Activated CD4-positive, alpha-beta T cell treated with anti-CD3 and anti-CD28 coated beads, Interleukin-2, amount 50 U/mL, for 16 hours (primary cell): ENCODE data around the gene ISG20.
"Not testable (repeated sequence)": the region's sequence is repeated elsewhere in the genome, so short reads cannot be mapped to it uniquely, and the experiment has no call there.

Source experiments
- DNase-seq: peaks from one replicate; pipeline ENCODE4 v3.0.0-alpha.2; 2020

The ISG20 gene

DNA sequence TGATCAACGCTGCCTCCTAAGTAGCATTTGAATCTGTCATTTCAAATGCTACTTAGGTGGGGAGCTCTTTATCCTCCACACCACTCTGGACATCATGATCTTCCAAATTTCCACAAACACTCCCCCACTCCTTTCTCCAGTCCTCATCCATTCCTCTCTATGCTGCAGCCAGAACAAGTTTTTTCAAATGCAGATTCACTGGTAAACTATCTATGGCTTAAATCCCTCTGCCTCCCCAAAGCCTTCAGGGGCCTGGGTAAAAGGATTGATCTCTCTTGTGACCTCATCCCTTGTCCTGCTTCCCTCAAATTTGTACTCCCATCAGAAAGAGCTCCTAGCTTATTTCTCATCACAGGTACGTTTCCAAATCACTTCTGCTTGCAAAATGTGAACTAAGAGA lies 19.0 kb upstream of the ISG20 start:
- no peak for DNase-seq

DNA sequence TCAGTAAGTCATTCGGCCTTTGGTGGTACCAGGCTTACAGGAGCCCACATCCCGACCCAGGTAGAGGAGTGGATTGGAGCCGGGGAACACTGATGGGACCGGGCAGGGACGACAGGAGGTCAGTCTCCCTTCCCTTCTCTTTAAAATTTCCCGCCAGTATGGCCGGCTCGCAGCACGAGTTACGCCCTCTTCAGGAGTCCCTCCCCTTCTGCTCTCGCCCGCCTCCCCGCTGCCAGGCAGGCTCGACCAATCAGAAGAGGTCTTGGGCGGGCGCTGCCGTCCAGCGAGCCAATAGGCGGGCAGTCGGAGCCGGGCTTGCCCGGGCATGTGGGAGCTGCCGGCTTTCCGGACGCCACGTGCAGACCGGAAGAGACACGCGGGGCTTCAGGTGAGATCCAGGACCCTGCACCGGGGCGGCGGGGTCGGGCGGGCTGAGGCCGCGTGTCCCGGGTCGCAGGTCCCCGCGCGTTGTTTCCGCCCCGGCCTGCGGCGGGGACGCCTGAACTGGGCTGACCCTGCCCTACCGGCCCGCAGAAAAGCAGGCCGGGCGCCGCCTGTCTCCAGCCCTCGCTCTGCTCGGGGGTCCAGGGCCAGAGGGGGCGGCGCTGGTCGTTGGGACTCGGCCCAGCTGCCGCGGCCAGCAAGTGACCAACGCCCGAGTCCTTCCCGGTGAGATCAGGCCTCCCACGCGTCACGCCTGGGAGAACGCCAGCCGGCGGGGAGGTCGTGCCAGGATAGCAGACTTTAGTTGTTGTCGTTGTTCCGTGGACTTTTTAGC lies 17.6 kb upstream of the ISG20 start, which contains the start of gene AEN:
Gene AEN (plus strand): TSS at position 346 of the 778 bp plus-strand sequence. CDS start 4,870 bp downstream, outside the sequence.
- peak; percentile 98 for DNase-seq

DNA sequence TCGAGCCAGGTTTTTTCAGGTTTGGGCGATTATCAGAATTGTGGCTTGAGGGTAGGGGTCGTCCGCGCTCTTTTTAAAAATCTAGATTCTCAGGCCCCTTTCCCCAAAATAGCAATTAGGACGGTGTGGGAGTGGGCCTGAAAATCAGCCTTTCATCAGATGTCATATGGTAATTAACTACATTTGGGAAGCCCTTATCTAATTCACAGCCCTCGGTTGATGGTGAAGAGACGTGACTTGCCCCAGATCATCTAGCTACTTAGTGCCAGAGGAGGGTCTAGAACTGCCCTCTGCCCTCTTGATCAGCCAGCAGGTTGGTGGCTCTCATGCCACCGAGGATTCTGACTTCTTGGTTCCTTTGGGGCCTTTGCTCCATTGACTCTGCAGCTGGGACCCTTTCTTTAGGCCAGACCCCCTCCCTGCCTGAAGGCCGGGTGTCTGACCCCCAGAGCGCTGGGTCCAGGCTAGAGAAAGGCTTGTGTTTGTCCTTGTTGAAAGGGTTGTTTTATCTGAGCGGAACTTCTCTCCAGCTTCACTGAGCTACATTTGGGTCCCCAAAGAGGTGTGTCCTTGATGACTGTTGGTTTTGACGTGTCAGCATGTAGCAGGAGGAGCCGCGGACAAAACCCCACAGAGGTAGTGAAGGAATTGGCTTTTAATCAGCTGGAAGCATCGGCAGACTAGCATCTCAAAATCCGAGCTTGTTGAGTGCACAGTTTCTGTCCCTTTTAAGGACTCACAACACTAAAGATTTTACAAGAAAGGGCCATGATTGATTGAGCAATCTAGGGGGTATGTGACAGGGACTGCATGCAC lies 16.8 kb upstream of the ISG20 start:
- peak; percentile 77 for DNase-seq

DNA sequence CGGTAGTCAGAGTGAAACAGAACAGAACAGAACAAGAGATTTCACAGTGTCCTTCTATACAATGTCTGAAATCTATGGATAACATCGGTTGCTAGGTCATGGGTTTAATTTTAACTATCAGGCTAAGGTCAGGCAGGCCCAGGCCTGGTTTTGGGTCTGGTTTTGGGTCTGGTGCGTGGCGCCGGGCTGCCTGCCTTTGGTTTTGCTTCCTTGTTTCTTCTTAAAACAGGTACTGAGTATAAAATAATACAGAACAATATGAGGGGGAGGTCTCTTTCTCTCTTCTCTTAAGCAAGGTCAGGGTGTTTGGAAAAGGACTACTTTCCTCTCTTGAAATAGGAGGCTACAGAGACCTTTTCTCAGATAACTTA lies 16.2 kb upstream of the ISG20 start:
- DNase-seq: no peak

DNA sequence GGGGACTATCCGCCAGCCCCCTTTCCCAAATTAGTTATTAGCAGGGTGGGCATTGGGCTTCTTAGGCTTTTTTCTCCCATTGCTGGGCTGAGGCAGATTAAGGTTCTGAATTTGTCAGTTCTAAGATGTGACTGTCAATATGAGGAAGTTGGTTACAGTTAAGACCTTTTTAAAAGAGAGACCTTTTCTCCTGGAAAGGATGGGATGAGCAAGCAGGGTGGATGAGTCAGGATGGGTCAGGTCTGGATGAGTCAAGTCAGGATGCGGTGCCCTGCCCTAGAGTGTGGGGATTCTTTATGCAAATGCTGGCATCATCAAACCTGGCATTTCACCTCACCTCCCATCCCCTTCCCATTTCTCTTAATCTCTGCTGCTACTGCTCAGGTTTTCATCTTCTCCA lies 15.8 kb upstream of the ISG20 start:
- DNase-seq: peak; percentile 86

DNA sequence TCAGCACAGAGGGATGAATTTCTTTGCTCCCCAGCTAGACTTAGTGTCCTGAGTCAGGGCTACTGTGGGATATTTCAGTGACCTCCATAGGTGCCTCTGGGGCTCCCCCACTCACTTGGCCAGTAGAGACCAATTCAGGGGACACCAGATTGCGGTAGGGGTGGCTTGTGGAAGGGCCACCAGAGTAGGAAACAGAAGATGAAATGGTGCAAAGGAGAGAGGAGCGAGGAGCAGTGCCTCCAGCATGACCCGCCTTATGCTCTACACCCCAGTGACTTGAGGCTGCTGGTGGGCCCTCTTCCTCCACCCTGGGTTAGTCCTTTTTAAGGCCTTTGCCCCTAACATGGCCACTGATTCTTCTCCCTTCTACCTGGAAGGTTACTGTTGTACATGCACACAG lies 15.2 kb upstream of the ISG20 start:
- DNase-seq: no peak

DNA sequence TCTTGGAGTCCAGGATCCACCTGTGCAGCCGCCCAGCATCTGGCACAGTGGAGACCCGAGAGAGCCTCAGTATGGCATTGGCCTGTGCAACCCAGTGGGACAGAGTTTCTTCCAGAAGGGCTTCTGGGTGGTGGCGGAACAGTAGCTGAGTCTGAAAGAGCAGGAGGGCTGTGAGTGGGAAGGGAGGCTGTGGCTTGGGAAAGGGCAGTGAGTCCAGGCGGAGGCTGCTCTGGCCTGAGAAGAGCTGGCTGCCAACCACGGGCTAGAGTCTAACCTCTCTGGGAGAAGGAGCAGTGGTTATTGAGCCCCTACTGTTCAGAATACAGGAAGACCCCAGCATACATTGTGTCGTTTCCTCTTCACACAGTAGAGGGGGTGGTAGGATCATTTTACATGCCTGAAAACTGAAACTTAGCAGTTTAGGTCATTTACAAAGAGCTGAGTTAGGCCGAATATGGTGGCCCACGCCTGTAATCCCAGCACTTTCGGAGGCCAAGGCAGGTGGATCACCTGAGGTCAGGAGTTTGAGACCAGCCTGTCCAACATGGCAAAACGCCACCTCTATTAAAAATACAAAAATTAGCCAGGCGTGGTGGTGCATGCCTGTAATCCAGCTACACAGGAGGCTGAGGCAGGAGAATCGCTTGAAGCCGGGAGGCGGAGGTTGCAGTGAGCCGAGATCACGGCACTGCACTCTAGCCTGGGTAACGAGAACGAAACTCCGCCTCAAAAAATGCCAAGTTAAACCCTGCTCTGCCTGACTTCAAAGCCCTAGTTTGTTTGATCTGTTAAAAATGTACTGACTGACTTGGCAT lies 14.5 kb upstream of the ISG20 start:
- DNase-seq: peak; percentile 58

DNA sequence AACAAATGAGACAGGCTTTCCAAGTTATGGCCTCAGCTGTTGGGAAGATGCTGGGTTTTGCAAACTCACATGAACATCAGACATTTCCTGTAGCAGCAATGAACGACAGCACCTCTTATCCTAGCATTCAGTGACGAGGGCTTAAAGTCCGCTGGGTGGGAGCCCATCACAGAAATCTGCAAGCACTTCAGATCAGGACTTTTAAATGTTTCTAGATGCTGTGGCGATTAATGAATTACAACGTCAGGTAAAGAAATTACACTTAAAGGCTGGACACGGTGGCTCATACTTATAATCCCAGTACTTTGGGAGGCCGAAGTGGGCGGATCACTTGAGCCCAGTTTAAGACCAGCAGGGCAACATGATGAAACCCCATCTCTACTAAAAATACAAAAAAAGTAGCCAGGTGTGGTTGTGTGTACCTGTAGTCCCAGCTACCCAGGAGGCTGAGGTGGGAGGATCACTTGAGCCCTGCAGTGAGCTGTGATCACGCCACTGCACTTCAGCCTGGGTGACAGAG lies 13.8 kb upstream of the ISG20 start:
- no peak for DNase-seq

DNA sequence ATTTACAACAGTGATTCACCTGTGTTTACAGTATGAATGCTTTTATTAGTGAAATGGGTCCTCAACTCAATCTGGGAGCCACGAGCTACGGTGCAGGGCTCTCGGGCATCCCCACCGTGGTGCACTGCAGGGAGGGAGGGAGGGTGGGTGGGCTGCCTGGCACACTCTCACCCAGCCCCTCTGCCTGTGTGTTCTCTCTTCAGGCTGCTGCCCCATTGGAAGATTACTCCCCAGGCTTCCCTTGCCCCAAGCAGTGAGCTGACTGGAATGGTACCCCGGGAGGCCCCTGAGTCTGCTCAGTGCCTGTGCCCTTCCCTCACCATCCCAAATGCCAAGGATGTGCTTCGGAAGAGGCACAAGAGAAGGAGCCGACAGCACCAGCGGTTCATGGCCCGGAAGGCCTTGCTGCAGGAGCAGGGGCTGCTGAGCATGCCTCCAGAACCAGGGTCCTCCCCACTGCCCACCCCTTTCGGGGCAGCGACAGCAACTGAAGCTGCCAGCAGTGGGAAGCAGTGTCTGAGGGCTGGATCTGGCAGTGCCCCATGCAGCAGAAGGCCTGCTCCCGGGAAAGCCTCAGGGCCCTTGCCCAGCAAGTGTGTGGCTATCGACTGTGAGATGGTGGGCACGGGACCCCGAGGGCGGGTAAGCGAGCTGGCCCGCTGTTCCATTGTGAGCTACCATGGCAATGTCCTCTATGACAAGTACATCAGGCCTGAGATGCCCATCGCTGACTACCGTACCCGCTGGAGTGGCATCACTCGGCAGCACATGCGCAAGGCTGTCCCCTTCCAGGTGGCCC lies 12.7 kb upstream of the ISG20 start:
- no peak for DNase-seq

DNA sequence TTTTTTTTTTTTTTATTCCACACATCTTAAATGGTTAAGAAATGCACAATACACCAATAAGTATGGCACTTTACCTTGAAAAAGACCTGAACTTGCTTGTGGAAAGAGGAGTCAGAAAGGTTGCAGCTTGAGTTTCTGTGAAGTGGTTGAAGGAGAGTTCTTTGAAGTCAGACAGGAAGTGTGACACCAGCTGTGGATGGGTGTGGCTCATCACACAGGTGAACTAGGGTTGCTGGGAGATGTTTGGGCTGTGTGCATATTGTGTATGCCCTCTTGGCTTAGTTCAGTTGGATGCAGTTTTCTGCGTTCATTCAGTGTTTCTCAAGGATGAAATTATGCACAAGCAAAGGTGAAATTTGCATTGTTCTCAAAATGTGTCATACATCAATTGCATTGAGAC lies 11.4 kb upstream of the ISG20 start:
- DNase-seq: peak; percentile 72

DNA sequence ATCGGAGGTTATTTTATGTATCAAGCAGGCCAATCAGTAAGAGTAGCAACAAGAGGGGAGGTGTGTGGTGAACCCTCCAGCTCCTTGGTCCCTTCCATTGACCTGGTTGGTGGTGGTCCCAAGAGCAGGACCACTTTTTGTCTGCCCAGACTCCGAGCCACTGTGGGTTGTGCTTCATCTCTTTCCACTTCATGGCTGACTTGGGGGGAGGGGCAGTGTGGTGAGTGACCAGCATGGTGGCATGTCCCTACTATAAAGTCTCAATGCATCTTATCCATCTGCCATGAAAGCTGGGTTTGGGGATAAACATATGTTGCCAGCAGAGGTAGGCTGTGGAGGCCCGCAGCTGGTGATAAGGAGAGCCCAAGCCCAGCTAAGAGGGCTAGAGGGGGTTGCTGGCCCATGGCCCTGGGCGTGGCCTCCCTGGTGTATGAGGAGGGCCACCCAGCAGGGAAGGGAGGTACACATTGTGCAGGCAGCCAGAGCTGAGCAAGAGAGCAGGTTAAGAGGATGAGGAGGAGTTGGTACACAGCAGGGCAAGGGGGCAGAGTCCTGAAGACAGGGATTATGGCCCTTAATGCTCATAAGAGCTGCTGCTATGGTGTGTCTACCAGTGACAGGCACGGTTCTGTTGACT lies 10.7 kb upstream of the ISG20 start:
- DNase-seq: no peak

DNA sequence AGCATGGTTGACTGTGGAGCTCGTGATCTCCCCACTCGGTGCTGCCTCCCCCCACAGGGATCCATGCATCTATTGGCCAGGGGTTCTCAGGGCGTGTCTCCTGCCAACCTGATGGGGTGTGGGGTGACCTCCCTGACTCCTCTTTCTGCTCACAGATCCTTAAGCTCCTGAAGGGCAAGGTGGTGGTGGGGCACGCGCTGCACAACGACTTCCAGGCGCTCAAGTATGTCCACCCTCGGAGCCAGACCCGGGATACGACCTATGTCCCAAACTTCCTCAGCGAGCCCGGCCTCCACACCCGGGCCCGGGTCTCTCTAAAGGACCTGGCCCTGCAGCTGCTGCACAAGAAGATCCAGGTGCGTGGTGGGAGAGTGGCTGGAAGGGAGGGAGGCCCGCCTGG lies 9.7 kb upstream of the ISG20 start:
- no peak for DNase-seq

DNA sequence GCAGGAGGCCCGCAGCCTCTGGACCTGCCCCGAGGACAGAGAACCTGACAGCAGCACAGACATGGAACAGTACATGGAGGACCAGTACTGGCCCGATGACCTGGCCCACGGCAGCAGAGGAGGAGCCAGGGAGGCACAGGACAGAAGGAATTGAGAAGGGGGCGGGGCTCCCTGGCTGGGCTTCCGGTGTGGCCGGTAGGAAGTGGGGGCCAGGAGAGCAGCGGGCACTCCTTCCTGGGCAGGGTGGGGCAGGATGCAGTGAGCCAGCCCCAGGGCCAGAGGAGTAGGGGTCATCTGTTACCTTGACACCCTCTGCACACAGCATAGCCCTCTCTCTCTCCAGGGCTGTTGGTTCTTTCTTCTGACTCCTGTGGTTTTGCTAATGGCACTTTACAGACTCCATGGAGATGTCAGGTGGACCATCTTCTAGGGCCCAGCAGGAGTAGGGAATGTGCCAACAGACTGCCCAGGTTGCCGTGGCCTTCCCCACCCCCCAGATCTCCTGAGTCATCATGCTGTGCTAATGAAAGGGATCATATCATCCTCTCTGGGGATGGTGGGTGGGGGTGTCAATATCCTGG lies 8.6 kb upstream of the ISG20 start:
- no peak for DNase-seq

DNA sequence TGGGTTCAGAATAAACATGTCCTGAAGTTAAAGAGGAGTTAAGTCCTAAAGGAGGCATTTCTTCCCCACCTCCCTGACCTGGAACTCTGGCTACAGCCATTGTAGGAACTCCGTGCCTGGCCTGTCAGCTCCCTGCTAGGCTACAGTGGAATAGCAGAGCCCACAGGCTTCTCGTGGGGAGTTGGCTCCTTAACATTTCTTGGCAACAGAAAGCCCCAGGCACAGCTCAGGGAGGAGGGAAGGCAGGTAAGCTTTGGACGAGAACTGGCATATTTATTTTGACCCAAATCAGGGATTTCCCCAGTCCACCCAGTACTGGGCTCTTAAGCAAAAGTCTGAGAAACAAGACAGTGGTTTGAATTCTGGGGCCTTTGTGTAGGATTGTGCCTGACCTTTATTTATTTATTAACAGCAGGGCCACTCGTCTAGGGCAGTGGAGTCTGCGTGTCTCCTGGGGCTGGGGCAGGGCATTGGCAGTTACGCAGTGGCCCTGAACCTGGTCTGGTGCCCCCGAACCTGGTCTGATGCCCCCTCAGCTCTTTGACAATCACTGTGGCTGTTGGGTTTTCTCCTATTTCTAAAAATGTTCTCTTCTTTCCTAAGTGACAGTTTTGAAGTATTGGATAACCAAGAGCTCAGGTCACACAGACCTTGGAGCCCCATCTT lies 7.9 kb upstream of the ISG20 start:
- DNase-seq: no peak

DNA sequence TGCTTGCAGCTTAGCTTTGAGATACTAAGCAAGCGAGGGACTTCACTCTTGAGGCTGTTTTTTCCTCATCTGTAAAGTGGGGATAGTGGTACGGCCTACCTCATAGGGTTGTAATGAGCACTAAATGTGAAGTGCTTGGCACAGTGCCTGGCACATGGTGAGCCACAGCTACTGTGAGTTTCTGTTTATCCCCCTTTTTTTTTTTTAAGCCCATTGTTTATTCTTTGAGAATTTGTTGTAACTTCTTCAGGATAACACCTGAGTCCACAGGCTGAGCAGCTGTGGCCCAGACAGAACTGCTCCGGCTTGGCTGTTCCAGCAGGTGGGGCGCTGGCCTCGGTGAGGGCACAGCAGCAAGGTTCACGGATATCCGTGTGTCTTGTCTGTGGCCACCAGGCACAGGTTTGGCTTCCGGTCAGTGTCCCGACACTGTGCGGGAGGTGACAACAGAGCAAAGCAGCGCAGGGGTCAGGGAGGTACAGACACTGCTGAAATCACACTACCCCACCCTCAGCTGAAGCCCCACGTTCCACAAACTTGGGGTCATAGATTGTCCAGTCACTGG lies 7.3 kb upstream of the ISG20 start:
- DNase-seq: no peak

DNA sequence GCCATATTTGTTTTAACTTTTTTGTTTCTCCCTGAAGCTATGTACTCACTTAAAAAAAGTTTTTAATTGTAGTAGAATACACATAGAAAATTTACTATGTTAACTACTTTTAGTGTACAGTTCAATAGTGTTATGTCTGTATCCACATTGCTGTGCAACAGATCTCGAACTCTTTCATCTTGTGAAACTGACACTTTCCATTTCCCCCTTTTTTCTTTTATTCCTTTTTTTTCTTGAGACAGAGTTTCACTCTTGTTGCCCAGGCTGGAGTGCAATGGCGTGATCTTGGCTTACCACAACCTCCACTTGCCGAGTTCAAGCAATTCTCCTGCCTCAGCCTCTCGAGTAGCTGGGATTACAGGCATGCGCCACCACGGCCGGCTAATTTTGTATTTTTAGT lies 6.0 kb upstream of the ISG20 start:
- not testable (repeated sequence) for DNase-seq

DNA sequence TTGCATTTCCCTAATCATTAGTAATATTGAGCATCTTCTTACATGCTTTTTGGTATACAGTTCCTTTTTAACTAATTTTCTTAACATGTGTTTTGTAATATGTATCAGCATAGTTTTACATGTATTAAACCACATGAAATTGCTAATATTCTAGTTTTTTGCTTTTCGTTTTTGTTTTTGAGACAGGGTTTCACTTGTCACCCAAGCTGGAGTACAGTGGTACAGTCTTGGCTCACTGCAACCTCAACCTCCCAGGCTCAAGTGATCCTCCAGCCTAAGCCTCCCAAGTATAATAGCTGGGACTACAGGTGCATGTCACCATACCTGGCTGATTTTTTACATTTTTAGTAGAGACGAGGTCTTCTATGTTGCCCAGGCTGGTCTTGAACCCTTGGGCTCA lies 4.4 kb upstream of the ISG20 start:
- no peak for DNase-seq

DNA sequence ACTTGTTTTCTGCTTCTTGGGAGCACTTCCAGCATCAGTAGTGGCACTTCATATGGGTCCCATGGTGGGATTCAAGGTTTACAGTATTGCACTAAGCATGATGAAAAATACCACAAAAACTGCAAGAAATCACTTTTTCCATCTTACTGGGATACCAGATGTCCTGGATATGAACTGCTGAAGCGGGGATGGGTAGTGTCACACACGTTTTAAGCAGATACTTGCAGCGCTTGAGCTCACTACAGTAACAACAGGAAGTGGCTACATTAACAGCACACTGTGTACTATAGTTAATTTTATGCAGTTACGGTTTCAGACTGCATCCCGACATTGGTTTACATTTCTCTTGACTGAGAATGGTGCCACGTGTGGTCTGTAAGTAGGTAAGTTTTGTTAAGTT lies 3.5 kb upstream of the ISG20 start:
- peak; percentile 62 for DNase-seq

DNA sequence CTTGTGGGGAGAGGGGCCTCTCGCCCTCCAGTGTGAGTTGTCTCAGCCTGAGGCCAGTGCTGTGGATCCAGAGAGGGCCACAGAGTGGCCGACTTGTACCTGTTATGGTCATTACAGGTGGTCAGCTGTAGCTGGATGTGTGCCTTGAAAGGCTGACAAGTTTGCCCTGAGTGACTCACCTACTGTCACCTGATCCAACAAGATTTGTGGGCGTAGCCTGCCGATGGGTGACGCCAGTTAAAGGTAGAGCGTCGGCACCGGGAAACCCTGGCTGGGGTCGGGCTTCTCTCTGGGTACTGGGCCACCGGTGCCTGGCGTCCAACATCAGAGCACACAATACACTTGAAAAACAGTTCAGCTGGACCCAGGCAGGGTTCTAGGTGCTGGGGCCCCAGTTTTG lies 2.8 kb upstream of the ISG20 start:
- peak; percentile 37 for DNase-seq

DNA sequence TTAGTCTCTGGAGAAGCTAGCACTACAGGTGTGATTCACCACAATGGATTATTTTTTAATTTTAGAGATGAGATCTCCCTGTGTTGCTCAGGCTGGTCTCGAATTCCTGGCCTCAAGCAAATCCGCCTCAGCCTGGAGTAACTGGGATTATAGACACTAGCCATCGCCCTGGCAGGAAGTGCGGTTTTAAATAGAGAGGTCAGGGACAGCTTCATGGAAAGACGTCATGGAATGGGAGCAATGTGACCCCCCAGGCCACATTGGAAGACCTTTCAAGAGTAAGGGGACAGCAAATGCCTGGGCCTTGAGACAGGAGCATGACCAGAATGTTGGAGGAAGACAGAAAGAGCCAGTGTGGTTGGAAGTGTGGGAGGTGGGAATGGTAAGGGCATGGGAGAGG lies 2.2 kb upstream of the ISG20 start:
- no peak for DNase-seq

DNA sequence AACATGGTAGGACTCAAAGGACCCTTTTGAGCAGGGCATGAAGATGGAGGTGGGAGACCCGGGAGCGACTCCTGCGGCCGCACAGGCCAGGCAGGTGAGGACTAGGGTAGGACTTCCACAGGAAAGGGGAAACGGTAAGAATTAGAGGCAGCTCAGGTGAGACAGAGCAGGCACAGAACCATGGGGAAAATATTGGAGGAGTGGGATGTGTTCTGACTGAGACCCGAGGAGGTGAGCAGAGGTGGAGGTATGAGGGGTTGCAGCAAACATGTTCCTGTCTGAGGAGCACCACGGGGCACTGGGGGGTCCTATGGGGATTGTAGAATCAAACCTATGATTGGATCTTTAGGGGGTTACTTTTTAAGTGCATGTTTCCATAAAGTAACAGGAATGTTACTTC lies 1.4 kb upstream of the ISG20 start:
- no peak for DNase-seq
